Measurements from ENCODE around the gene STX12. TPM values are rescaled to one million over a fixed set of nuclear protein-coding genes. Genes with fewer than 3 reads are reported as not detected.
"Not testable (repeated sequence)": the region's sequence is repeated elsewhere in the genome, so short reads cannot be mapped to it uniquely, and the experiment has no call there.

The STX12 gene
- total and polyA plus RNA-seq, 2 donors = 16.6 to 46.7 TPM

GRCh38 chr1:27808131-27808530, 35.1 kb downstream of the STX12 start:
- not testable (repeated sequence) for H3K4me3 ChIP-seq (ENCODE audit: low read length in 2 of 2); H3K27me3 ChIP-seq (ENCODE audit: control insufficient read depth in 2 of 2, insufficient read depth in 1 of 2, low read length in 1 of 2); H3K9me3 ChIP-seq (ENCODE audit: control insufficient read depth in 2 of 2, insufficient read depth in 1 of 2, low read length in 1 of 2); DNase-seq (ENCODE audit: low read depth in 6 of 9, low spot score in 9 of 9); H3K4me1 ChIP-seq (ENCODE audit: control insufficient read depth in 2 of 2, insufficient read depth in 2 of 2, low read length in 2 of 2); H3K27ac ChIP-seq (ENCODE audit: low read depth in 1 of 2, low read length in 1 of 2)
- peaks cover 16 to 18% of the 10 kb centered on the region in 2 donors for H3K36me3 ChIP-seq (ENCODE audit: control insufficient read depth in 2 of 2, insufficient read depth in 2 of 2, low read length in 1 of 2)
- WGBS = 97% methylated on average over 3 of the region's 3 CpGs

GRCh38 chr1:27809883-27810282, 36.9 kb downstream of the STX12 start:
- H3K36me3 ChIP-seq (ENCODE audit: control insufficient read depth in 2 of 2, insufficient read depth in 2 of 2, low read length in 1 of 2) = peaks cover 23 to 24% of the 10 kb centered on the region in 2 donors
- no peak overlapping the region for H3K4me3 ChIP-seq (ENCODE audit: low read length in 2 of 2)
- H3K4me1 ChIP-seq (ENCODE audit: control insufficient read depth in 2 of 2, insufficient read depth in 2 of 2, low read length in 2 of 2) = no peaks in the 10 kb centered on the region
- H3K27me3 ChIP-seq (ENCODE audit: control insufficient read depth in 2 of 2, insufficient read depth in 1 of 2, low read length in 1 of 2) = no peaks in the 10 kb centered on the region
- no peak for DNase-seq (ENCODE audit: low read depth in 6 of 9, low spot score in 9 of 9)
- 98% methylated on average over 1 of the region's 1 CpG for WGBS
- H3K27ac ChIP-seq (ENCODE audit: low read depth in 1 of 2, low read length in 1 of 2) = no peak overlapping the region
- no peaks in the 10 kb centered on the region for H3K9me3 ChIP-seq (ENCODE audit: control insufficient read depth in 2 of 2, insufficient read depth in 1 of 2, low read length in 1 of 2)

GRCh38 chr1:27811741-27812500, 38.9 kb downstream of the STX12 start:
- no peak overlapping the region for H3K4me3 ChIP-seq (ENCODE audit: low read length in 2 of 2)
- no peak for DNase-seq (ENCODE audit: low read depth in 6 of 9, low spot score in 9 of 9)
- peaks cover 18 to 29% of the 10 kb centered on the region in 2 donors for H3K36me3 ChIP-seq (ENCODE audit: control insufficient read depth in 2 of 2, insufficient read depth in 2 of 2, low read length in 1 of 2)
- no peaks in the 10 kb centered on the region for H3K4me1 ChIP-seq (ENCODE audit: control insufficient read depth in 2 of 2, insufficient read depth in 2 of 2, low read length in 2 of 2)
- WGBS = 98% methylated on average over 6 of the region's 6 CpGs
- no peak overlapping the region for H3K27ac ChIP-seq (ENCODE audit: low read depth in 1 of 2, low read length in 1 of 2)
- H3K27me3 ChIP-seq (ENCODE audit: control insufficient read depth in 2 of 2, insufficient read depth in 1 of 2, low read length in 1 of 2) = no peaks in the 10 kb centered on the region
- H3K9me3 ChIP-seq (ENCODE audit: control insufficient read depth in 2 of 2, insufficient read depth in 1 of 2, low read length in 1 of 2) = no peaks in the 10 kb centered on the region

- Histone ChIP-seq H3K27ac (ENCODE audit: low read depth in 1 of 2, low read length in 1 of 2) (no peak overlapping the region), H3K9me3 (ENCODE audit: control insufficient read depth in 2 of 2, insufficient read depth in 1 of 2, low read length in 1 of 2) (no peaks in the 10 kb centered on the region), H3K4me1 (ENCODE audit: control insufficient read depth in 2 of 2, insufficient read depth in 2 of 2, low read length in 2 of 2) (no peaks in the 10 kb centered on the region), H3K4me3 (ENCODE audit: low read length in 2 of 2) (no peak overlapping the region), H3K27me3 (ENCODE audit: control insufficient read depth in 2 of 2, insufficient read depth in 1 of 2, low read length in 1 of 2) (no peaks in the 10 kb centered on the region), H3K36me3 (ENCODE audit: control insufficient read depth in 2 of 2, insufficient read depth in 2 of 2, low read length in 1 of 2) (peaks cover 29 to 49% of the 10 kb centered on the region in 2 donors)
- DNase-seq (ENCODE audit: low read depth in 6 of 9, low spot score in 9 of 9) = no peak
- WGBS = 97% methylated on average over 2 of the region's 2 CpGs
Measured at GRCh38 chr1:27816921-27817630, 44.1 kb downstream of the STX12 start.

- Histone ChIP-seq H3K36me3 (ENCODE audit: control insufficient read depth in 2 of 2, insufficient read depth in 2 of 2, low read length in 1 of 2) (peaks cover 21 to 23% of the 10 kb centered on the region in 2 donors), H3K9me3 (ENCODE audit: control insufficient read depth in 2 of 2, insufficient read depth in 1 of 2, low read length in 1 of 2) (no peaks in the 10 kb centered on the region), H3K4me1 (ENCODE audit: control insufficient read depth in 2 of 2, insufficient read depth in 2 of 2, low read length in 2 of 2) (no peaks in the 10 kb centered on the region), H3K4me3 (ENCODE audit: low read length in 2 of 2) (no peak overlapping the region), H3K27me3 (ENCODE audit: control insufficient read depth in 2 of 2, insufficient read depth in 1 of 2, low read length in 1 of 2) (no peaks in the 10 kb centered on the region), H3K27ac (ENCODE audit: low read depth in 1 of 2, low read length in 1 of 2) (no peak overlapping the region)
- DNase-seq (ENCODE audit: low read depth in 6 of 9, low spot score in 9 of 9) = no peak
- WGBS = 98% methylated on average over 8 of the region's 8 CpGs
Measured at GRCh38 chr1:27821761-27822315, 48.8 kb downstream of the STX12 start.

GRCh38 chr1:27823784-27824183, 50.8 kb downstream of the STX12 start:
- Histone ChIP-seq H3K27me3 (ENCODE audit: control insufficient read depth in 2 of 2, insufficient read depth in 1 of 2, low read length in 1 of 2) (no peaks in the 10 kb centered on the region), H3K9me3 (ENCODE audit: control insufficient read depth in 2 of 2, insufficient read depth in 1 of 2, low read length in 1 of 2) (no peaks in the 10 kb centered on the region), H3K4me1 (ENCODE audit: control insufficient read depth in 2 of 2, insufficient read depth in 2 of 2, low read length in 2 of 2) (no peaks in the 10 kb centered on the region), H3K4me3 (ENCODE audit: low read length in 2 of 2) (no peak overlapping the region), H3K36me3 (ENCODE audit: control insufficient read depth in 2 of 2, insufficient read depth in 2 of 2, low read length in 1 of 2) (peaks cover 10 to 14% of the 10 kb centered on the region in 2 donors), H3K27ac (ENCODE audit: low read depth in 1 of 2, low read length in 1 of 2) (no peak overlapping the region)
- WGBS = 100% methylated on average over 4 of the region's 4 CpGs
- DNase-seq (ENCODE audit: low read depth in 6 of 9, low spot score in 9 of 9) = no peak

GRCh38 chr1:27824411-27824810, 51.4 kb downstream of the STX12 start:
- Histone ChIP-seq H3K27me3 (ENCODE audit: control insufficient read depth in 2 of 2, insufficient read depth in 1 of 2, low read length in 1 of 2) (no peaks in the 10 kb centered on the region), H3K36me3 (ENCODE audit: control insufficient read depth in 2 of 2, insufficient read depth in 2 of 2, low read length in 1 of 2) (peaks cover 9 to 10% of the 10 kb centered on the region in 2 donors), H3K4me1 (ENCODE audit: control insufficient read depth in 2 of 2, insufficient read depth in 2 of 2, low read length in 2 of 2) (no peaks in the 10 kb centered on the region), H3K9me3 (ENCODE audit: control insufficient read depth in 2 of 2, insufficient read depth in 1 of 2, low read length in 1 of 2) (no peaks in the 10 kb centered on the region), H3K27ac (ENCODE audit: low read depth in 1 of 2, low read length in 1 of 2) (no peak overlapping the region), H3K4me3 (ENCODE audit: low read length in 2 of 2) (no peak overlapping the region)
- 96% methylated on average over 4 of the region's 4 CpGs for WGBS
- DNase-seq (ENCODE audit: low read depth in 6 of 9, low spot score in 9 of 9) = no peak

- DNase-seq (ENCODE audit: low read depth in 6 of 9, low spot score in 9 of 9); H3K9me3 ChIP-seq (ENCODE audit: control insufficient read depth in 2 of 2, insufficient read depth in 1 of 2, low read length in 1 of 2); H3K27me3 ChIP-seq (ENCODE audit: control insufficient read depth in 2 of 2, insufficient read depth in 1 of 2, low read length in 1 of 2); H3K4me3 ChIP-seq (ENCODE audit: low read length in 2 of 2); H3K27ac ChIP-seq (ENCODE audit: low read depth in 1 of 2, low read length in 1 of 2): not testable (repeated sequence)
- peaks cover 8 to 21% of the 10 kb centered on the region in 2 donors for H3K36me3 ChIP-seq (ENCODE audit: control insufficient read depth in 2 of 2, insufficient read depth in 2 of 2, low read length in 1 of 2)
- H3K4me1 ChIP-seq (ENCODE audit: control insufficient read depth in 2 of 2, insufficient read depth in 2 of 2, low read length in 2 of 2) = peaks cover 12% of the 10 kb centered on the region in 2 donors
- 87% methylated on average over 3 of the region's 4 CpGs for WGBS
Measured at GRCh38 chr1:27829339-27829960, 56.4 kb downstream of the STX12 start.

All from thymus (tissue), 11 donors.